GM04504 (cell line): Measurements from ENCODE around the gene GOPC.

Experiments used
- DNase-seq: peaks from one replicate; pipeline ENCODE4 v3.0.0-alpha.2; 2012; ENCODE audit warnings: low read depth

GOPC gene

DNA sequence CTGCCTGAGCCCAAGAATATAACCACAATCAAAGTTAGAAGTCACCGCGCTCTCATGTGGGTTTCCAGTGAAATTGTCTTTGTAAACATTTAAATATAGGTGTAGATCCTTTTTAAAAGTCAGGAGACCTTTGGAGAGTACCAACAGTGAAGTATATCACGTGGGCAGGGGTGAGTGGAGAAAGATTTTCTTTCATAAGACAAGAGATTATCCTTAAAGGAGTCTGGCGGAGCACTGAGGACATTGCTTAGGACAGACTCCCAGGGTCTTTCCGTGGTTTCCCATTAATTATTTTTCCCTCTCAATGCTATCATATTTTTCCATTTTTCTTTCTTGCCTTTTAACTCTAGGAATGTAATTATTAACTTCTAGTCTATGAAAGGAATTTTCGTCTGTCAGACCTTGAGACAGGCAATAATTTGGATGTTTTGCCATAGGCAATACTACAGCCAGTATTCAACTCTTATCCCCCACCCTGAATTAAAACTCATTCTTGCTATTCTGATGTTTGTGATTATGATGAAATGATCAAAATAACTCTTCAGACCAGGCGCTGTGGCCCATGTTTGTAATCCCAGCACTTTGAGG, 88.4 kb downstream of the GOPC start:
- no peak for DNase-seq

DNA sequence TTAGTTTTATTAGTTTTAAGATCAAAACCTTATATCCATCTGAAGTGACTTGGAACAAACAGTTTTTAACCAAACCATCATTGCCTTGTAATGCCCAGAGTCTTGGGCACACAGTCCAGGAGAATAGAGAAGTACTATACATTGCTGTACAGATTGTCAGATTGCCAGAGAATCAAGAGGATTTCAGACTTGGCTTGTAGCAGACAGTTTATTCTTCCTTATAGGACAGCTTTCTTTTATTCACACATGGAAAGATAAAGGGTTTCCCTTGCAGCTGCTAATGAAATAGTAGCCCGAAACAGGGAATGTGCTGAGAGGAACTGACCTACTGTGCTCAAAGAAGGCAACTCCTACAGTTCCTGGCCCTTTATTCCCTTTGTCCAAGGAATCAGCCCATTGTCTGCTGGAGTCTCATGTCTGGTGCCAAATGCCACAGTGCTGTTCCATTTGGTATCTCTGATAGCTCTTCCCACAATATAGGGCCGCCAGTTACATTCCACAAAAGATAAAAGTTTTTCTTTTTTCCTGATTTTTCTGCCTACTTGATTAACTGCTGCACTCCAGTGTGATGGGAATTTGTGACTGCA, 89.2 kb downstream of the GOPC start:
- no peak for DNase-seq

DNA sequence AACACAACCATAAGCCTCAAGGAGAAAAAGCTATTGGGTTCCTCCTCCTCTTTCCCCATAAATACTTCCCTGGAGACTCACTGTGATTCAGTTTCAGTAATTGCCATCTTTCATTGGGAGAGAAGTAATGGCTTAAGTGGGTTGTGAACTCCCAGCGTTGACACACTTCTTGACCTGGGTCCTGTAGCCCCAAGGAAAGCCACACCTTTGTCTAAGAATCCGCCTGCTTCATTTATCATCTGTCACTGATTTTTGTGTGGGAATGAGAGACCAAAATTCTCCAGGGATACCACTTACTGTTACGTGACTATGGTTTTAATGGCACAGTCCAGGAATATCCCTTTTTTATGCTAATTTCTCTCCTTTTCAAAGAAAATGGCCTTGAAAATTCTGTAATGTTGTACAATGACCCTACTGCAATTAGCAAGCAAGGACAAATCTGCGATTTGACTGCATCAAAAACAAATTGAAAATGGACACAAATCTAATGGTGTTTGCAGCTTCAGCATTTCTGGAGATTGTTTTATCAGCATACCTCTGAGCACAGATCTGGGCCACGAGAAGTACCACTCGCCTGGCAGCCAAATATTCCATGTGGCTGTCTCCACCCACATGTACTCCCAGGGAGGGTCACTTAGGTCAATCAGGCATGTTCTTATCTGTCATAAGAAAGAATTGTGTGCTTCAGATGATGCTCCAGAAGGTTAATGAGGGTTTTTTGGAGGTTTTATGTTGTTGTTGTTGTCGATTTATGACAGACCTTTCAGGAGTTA, 90.1 kb downstream of the GOPC start:
- DNase-seq: no peak
